ENCODE results near the gene GARIN5A.

Gene GARIN5A

GRCh38 chr19:50486823-50487515, 10.3 kb upstream of the GARIN5A start:
- no peaks in the 10 kb centered on the region for H4K20me1 ChIP-seq (ENCODE audit: insufficient read depth)
- no peaks in the 10 kb centered on the region for H3K36me3 ChIP-seq (ENCODE audit: insufficient read depth)
- no peaks in the 10 kb centered on the region for H3K79me2 ChIP-seq (ENCODE audit: insufficient read depth, low read depth)
- H3K4me2 ChIP-seq, result no peak overlapping the region
- H3K27ac ChIP-seq, result no peak overlapping the region
- H3K4me3 ChIP-seq (IDR thresholded peaks at IDR 0.05; ENCODE audit: insufficient read depth, low read depth, low read length), result no peak overlapping the region
- no peak overlapping the region for H2AFZ ChIP-seq (ENCODE audit: low read depth)
- no peak overlapping the region for H3K9ac ChIP-seq
- TF ChIP-seq, protein P1, sequence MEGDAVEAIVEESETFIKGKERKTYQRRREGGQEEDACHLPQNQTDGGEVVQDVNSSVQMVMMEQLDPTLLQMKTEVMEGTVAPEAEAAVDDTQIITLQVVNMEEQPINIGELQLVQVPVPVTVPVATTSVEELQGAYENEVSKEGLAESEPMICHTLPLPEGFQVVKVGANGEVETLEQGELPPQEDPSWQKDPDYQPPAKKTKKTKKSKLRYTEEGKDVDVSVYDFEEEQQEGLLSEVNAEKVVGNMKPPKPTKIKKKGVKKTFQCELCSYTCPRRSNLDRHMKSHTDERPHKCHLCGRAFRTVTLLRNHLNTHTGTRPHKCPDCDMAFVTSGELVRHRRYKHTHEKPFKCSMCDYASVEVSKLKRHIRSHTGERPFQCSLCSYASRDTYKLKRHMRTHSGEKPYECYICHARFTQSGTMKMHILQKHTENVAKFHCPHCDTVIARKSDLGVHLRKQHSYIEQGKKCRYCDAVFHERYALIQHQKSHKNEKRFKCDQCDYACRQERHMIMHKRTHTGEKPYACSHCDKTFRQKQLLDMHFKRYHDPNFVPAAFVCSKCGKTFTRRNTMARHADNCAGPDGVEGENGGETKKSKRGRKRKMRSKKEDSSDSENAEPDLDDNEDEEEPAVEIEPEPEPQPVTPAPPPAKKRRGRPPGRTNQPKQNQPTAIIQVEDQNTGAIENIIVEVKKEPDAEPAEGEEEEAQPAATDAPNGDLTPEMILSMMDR (conservative IDR thresholded peaks at IDR 0.05; ENCODE audit: low read depth, low read length), result peak; percentile 63
- no peaks in the 10 kb centered on the region for H3K4me1 ChIP-seq (ENCODE audit: low read depth, poor library complexity, severe bottlenecking)
- H3K27me3 ChIP-seq (ENCODE audit: insufficient read depth, low read depth), result no peaks in the 10 kb centered on the region

- H3K27ac ChIP-seq, result no peak overlapping the region
- no peak overlapping the region for H3K4me3 ChIP-seq (IDR thresholded peaks at IDR 0.05; ENCODE audit: insufficient read depth, low read depth, low read length)
- no peak overlapping the region for H3K9ac ChIP-seq
- TF ChIP-seq, protein P1 (conservative IDR thresholded peaks at IDR 0.05; ENCODE audit: low read depth, low read length), result no peak
- no peaks in the 10 kb centered on the region for H3K36me3 ChIP-seq (ENCODE audit: insufficient read depth)
- H3K79me2 ChIP-seq (ENCODE audit: insufficient read depth, low read depth), result no peaks in the 10 kb centered on the region
- H2AFZ ChIP-seq (ENCODE audit: low read depth), result no peak overlapping the region
- H3K27me3 ChIP-seq (ENCODE audit: insufficient read depth, low read depth), result no peaks in the 10 kb centered on the region
- H4K20me1 ChIP-seq (ENCODE audit: insufficient read depth), result no peaks in the 10 kb centered on the region
- no peak overlapping the region for H3K4me2 ChIP-seq
- no peaks in the 10 kb centered on the region for H3K4me1 ChIP-seq (ENCODE audit: low read depth, poor library complexity, severe bottlenecking)
Observed at GRCh38 chr19:50485284-50485955, 8.8 kb upstream of the GARIN5A start.

DNA sequence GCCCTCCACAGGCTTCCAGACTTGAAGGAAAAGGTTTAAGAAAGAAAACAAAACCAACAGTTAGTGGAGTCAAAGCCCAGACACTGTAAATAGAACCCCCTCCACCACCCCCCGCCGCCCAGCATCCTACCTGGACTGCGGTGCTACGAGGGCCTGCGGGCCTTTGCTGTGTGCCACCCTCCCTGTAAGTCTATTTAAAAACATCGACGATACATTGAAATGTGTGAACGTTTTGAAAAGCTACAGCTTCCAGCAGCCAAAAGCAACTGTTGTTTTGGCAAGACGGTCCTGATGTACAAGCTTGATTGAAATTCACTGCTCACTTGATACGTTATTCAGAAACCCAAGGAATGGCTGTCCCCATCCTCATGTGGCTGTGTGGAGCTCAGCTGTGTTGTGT, 6.3 kb upstream of the GARIN5A start:
- H3K27me3 ChIP-seq (ENCODE audit: insufficient read depth, low read depth), result no peaks in the 10 kb centered on the region
- no peak overlapping the region for H3K4me3 ChIP-seq (IDR thresholded peaks at IDR 0.05; ENCODE audit: insufficient read depth, low read depth, low read length)
- H2AFZ ChIP-seq (ENCODE audit: low read depth), result no peak overlapping the region
- H3K9ac ChIP-seq, result no peak overlapping the region
- H3K4me2 ChIP-seq, result no peak overlapping the region
- peaks cover 7% of the 10 kb centered on the region; the same call in 1 of the 2 replicates for H3K79me2 ChIP-seq (ENCODE audit: insufficient read depth, low read depth)
- H4K20me1 ChIP-seq (ENCODE audit: insufficient read depth), result no peaks in the 10 kb centered on the region
- no peaks in the 10 kb centered on the region for H3K4me1 ChIP-seq (ENCODE audit: low read depth, poor library complexity, severe bottlenecking)
- no peak overlapping the region for H3K27ac ChIP-seq
- TF ChIP-seq, protein P1 (conservative IDR thresholded peaks at IDR 0.05; ENCODE audit: low read depth, low read length), result no peak
- no peaks in the 10 kb centered on the region for H3K36me3 ChIP-seq (ENCODE audit: insufficient read depth)

DNA sequence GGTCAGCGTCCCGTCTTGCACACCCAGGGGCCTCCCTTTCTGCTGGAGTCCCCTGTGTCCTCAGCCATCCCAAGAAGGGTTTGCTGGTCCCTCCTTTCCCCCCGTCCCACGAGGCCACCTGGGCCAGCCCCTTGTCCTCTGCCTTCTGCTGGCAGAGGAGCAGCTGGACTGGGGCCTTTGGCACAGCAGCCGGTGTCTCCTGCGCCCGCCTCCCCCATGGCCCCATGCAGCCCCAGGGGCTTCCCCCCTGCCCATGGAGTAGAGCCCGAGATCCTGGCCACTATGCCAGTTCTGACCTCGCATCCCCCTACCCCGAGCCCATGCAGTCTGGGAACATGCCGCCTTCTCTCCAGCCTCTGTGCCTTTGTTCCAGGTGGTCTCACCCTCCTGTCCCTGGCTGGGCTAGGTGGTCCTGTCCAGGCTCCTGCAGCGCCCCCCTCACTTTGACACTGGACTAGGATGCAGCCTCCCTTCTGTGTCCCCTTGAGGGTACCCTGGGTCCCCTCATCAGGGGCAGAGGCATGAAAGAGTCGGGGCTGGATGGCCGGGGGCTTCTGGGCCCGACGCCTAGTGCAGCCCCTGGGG, 5.7 kb upstream of the GARIN5A start:
- Histone ChIP-seq H3K27ac (no peak overlapping the region), H3K4me3 (IDR thresholded peaks at IDR 0.05; ENCODE audit: insufficient read depth, low read depth, low read length) (no peak overlapping the region), H2AFZ (ENCODE audit: low read depth) (no peak overlapping the region), H3K4me2 (no peak overlapping the region), H4K20me1 (ENCODE audit: insufficient read depth) (no peaks in the 10 kb centered on the region), H3K36me3 (ENCODE audit: insufficient read depth) (no peaks in the 10 kb centered on the region), H3K9ac (no peak overlapping the region), H3K27me3 (ENCODE audit: insufficient read depth, low read depth) (no peaks in the 10 kb centered on the region), H3K79me2 (ENCODE audit: insufficient read depth, low read depth) (peaks cover 12% of the 10 kb centered on the region; the same call in 1 of the 2 replicates), H3K4me1 (ENCODE audit: low read depth, poor library complexity, severe bottlenecking) (peaks cover 2% of the 10 kb centered on the region)
- TF ChIP-seq, protein P1 (conservative IDR thresholded peaks at IDR 0.05; ENCODE audit: low read depth, low read length), result no peak

Data from KMS-11 (cell line).